ENCODE measurements around the gene INSYN2B.

DNA sequence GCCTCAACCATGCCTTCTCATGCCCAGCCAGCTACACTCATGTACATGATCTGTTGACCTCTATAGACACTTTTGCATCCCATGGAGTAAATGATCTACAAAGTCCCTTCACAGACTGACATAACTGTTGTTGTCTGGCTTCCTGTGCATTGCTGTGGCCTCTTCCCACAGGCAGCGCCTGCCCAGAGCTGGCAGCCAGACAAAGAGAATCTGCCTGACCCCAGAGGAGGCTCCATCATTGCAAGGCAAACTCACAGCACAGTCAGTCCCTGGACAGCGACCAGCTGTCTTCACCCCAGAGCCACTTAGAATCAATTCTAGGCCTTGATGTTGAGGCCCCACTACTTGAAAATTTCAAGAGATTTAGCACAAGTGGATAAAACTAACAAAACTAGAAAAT, 65.5 kb downstream of the INSYN2B start:
- TF ChIP-seq BHLHE40 (IDR thresholded peaks at IDR 0.05; ENCODE audit: borderline replicate concordance) (no peak), SUZ12 (IDR thresholded peaks at IDR 0.05) (no peak)
